Cardiac fibroblast (primary cell): Measurements from ENCODE around the gene TACR1.
"Not testable (repeated sequence)": the region's sequence is repeated elsewhere in the genome, so short reads cannot be mapped to it uniquely, and the experiment has no call there.

ENCODE experiments used
- DNase-seq, 2 donors: peaks; one replicate each; pipeline versions ENCODE4 v3.0.0 to v3.0.0-alpha.2; 2010; ENCODE audit warnings: low read depth in 2 of 2
- H3K4me3 ChIP-seq, 2 donors: replicated peaks in 1 of 2; 1 replicate in 1 of 2; 2 replicates in 1 of 2; pipeline ENCODE4 v1.5.1; 2011; ENCODE audit warnings: low read depth in 2 of 2, low read length in 2 of 2, mild to moderate bottlenecking in 2 of 2, moderate library complexity in 1 of 2
- CTCF ChIP-seq: IDR thresholded peaks from one replicate; pipeline ENCODE4 v1.5.1; 2011; ENCODE audit warnings: low read depth, mild to moderate bottlenecking, low read length, inconsistent platforms

The TACR1 gene, protein sequence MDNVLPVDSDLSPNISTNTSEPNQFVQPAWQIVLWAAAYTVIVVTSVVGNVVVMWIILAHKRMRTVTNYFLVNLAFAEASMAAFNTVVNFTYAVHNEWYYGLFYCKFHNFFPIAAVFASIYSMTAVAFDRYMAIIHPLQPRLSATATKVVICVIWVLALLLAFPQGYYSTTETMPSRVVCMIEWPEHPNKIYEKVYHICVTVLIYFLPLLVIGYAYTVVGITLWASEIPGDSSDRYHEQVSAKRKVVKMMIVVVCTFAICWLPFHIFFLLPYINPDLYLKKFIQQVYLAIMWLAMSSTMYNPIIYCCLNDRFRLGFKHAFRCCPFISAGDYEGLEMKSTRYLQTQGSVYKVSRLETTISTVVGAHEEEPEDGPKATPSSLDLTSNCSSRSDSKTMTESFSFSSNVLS

DNA sequence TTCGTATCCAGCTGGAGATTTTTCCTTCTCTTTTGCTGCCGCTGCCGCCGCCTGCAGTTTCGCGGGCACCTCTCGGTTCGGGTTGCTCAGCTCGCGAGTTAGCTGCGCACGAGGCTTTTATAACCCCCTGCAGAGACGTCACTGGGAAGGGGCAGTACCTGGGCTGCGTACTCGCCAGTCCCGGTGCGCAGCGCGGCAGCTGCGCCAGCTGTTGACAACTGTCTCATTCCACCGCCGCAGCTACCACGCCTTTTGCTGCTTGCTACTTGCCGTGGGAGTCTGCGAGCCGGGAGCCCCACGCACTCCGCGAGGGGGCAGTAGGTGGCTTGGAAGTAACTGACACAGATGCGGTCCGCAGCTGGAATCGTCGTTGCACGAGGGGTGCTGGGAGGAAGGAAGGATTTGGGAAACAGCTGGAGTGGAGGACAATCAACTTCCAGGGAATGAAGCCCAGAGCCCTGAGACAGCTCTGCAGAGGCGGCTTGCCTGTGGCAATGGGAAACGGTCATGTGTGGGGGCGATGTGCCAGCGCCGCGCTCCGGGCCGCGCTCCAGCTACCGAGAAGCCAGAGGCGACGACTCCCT lies at the start of gene TACR1:
Gene TACR1, minus strand, starts transcription at position 93 of the 584 bp plus-strand sequence. CDS start 586 bp downstream, outside the sequence.
- H3K4me3 ChIP-seq, result peak within 1 kb of the TSS; percentile 38 to 45
- peak; percentile 78 to 84 for DNase-seq
- TF ChIP-seq CTCF, result peak; percentile 80

DNA sequence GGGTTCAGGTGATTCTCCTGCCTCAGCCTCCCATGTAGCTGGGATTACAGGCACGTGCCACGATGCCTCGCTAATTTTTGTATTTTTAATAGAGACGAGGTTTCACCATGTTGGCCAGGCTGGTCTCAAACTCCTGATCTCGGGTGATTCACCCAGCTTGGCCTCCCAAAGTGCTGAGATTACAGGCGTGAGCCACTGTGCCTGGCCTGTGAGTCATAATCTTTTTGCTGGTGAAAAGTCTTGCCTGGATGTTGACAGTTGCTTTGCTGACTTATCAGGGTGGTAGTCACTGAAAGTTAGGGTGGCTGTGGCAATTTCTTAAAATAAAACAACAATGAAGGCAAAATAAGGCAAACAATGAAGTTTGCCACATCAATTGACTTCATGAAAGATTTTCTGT lies 49.3 kb upstream of the TACR1 start:
- peak; percentile 48 to 51 for DNase-seq

GRCh38 chr2:75246441-75247167 lies 47.3 kb upstream of the TACR1 start:
- no peak overlapping the region for H3K4me3 ChIP-seq
- TF ChIP-seq CTCF, result no peak
- DNase-seq, result no peak

More for the DNA sequence above, 49.3 kb upstream of the TACR1 start:
- H3K4me3 ChIP-seq, result not testable (repeated sequence)

GRCh38 chr2:75243219-75243618 lies 43.9 kb upstream of the TACR1 start:
- TF ChIP-seq CTCF, result no peak

DNA sequence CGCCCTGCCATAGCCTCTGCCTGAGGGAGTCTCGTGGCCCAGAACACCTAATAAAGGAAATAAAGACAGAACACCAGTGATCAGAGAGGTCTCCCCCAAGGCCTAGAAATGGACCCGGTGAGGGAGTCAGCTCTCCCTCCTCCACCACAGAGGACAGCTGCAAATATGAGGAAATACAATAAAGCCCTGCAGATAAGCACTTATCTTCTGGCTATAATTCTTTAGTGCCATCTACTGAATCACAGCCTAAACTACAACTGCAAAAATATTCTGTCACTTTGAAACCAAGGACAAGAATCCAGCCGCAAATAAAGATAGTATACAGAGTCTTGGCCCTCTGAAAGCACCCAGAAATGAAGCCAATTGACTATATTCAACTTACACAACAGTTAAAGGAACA lies 42.4 kb upstream of the TACR1 start:
- DNase-seq, result peak; percentile 43 to 57
- H3K4me3 ChIP-seq, result no peak overlapping the region
- TF ChIP-seq CTCF, result peak; percentile 43

More at GRCh38 chr2:75243219-75243618, 43.9 kb upstream of the TACR1 start:
- no peak for DNase-seq
- no peak overlapping the region for H3K4me3 ChIP-seq

GRCh38 chr2:75238670-75239330 lies 39.5 kb upstream of the TACR1 start:
- peak overlapping the region in 1 of 2 donors; percentile 22 for H3K4me3 ChIP-seq
- TF ChIP-seq CTCF, result no peak

More at GRCh38 chr2:75238670-75239330, 39.5 kb upstream of the TACR1 start:
- DNase-seq, result peak; percentile 71 to 93
